Measurements from ENCODE around the gene MAD2L2.
A peak's percentile ranks its signal among the peaks of the same experiment; 100 is the strongest.

MAD2L2 gene

DNA sequence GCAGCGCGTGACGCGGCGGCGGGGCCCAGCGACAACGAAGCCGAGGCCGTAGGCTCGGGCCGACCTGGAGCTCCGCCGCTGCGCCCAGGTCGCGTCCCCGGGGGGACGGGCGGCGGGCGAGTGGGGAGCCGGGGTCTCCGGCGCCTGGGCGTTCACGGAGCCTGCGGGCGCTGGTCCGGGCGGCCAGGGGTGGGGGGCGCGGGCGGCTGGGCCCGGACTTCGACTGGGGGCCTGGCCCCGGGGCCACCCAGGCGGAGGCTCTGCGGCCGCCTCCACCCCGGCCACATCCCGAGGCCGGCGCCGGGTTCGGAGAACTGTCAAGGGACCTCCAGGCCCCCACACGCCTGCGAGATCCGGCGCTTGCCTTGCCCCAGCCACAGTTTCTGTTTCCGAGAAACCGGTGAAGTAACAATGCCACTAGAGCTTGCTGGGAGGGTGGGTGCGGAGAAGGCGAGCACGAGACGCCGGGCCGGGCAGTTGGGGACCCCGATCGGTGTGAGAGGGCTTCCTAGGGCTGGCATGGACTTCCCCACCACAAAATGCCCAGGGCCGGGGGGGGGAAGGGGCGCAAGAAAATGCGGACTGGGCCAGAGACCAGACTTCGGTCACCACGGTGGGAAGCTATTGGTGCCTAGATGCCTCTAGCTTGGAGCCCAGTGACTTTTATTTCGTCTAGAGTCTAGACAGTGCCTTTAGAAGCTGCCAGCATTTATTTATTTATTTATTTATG lies 16.4 kb downstream of the MAD2L2 start:
- peak overlapping the region; percentile 67 for H3K4me2 ChIP-seq (ENCODE audit: low read length)
- H3K9me2 ChIP-seq (replicated peaks; ENCODE audit: control insufficient read depth, low read length): no peaks in the 10 kb centered on the region
- H3K79me2 ChIP-seq (ENCODE audit: control insufficient read depth, low read length): no peaks in the 10 kb centered on the region
- peaks cover 8% of the 10 kb centered on the region for H3K4me1 ChIP-seq (ENCODE audit: control insufficient read depth, low read length)
- no peaks in the 10 kb centered on the region for H3K9me3 ChIP-seq (ENCODE audit: control insufficient read depth, insufficient read depth, low read length)
- H4K20me1 ChIP-seq (ENCODE audit: control insufficient read depth, insufficient read depth, low read depth, low read length): no peaks in the 10 kb centered on the region
- no peak for TF ChIP-seq EZH2phosphoT487 (IDR thresholded peaks at IDR 0.05; ENCODE audit: borderline replicate concordance, low read length)
- TF ChIP-seq, protein P1, sequence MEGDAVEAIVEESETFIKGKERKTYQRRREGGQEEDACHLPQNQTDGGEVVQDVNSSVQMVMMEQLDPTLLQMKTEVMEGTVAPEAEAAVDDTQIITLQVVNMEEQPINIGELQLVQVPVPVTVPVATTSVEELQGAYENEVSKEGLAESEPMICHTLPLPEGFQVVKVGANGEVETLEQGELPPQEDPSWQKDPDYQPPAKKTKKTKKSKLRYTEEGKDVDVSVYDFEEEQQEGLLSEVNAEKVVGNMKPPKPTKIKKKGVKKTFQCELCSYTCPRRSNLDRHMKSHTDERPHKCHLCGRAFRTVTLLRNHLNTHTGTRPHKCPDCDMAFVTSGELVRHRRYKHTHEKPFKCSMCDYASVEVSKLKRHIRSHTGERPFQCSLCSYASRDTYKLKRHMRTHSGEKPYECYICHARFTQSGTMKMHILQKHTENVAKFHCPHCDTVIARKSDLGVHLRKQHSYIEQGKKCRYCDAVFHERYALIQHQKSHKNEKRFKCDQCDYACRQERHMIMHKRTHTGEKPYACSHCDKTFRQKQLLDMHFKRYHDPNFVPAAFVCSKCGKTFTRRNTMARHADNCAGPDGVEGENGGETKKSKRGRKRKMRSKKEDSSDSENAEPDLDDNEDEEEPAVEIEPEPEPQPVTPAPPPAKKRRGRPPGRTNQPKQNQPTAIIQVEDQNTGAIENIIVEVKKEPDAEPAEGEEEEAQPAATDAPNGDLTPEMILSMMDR (IDR thresholded peaks at IDR 0.05; ENCODE audit: low read depth, low read length, poor library complexity, severe bottlenecking): no peak
- H3K36me3 ChIP-seq (ENCODE audit: control insufficient read depth, low read length): no peaks in the 10 kb centered on the region
- no peaks in the 10 kb centered on the region for H3F3A ChIP-seq (ENCODE audit: control insufficient read depth, insufficient read depth)
- no peak overlapping the region for H3K27ac ChIP-seq (ENCODE audit: low read depth, low read length)
- H3K27me3 ChIP-seq (ENCODE audit: control insufficient read depth, low read length): peaks cover 4% of the 10 kb centered on the region
- peak overlapping the region; percentile 67 for H3K4me3 ChIP-seq (ENCODE audit: low read length)

DNA sequence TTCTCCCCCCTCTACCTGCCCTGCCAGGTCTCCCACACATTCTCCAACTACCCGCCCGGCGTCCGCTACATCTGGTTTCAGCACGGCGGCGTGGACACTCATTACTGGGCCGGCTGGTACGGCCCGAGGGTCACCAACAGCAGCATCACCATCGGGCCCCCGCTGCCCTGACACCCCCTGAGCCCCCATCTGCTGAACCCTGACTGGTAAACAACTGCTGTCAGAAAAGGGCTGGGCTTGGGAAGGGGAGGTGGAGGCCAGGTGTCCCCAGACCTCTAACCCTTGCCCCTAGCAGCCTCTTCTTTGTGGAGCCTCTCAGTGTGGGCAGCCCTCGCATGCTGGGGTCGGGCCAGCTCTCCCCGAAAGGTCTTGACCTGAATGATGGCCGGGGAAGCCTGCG lies 19.8 kb downstream of the MAD2L2 start:
- no peaks in the 10 kb centered on the region for H4K20me1 ChIP-seq (ENCODE audit: control insufficient read depth, insufficient read depth, low read depth, low read length)
- peaks cover 4% of the 10 kb centered on the region; the same call in 1 of the 2 replicates for H3F3A ChIP-seq (ENCODE audit: control insufficient read depth, insufficient read depth)
- H3K27ac ChIP-seq (ENCODE audit: low read depth, low read length): no peak overlapping the region
- TF ChIP-seq, protein P1 (IDR thresholded peaks at IDR 0.05; ENCODE audit: low read depth, low read length, poor library complexity, severe bottlenecking): no peak
- no peak for TF ChIP-seq EZH2phosphoT487 (IDR thresholded peaks at IDR 0.05; ENCODE audit: borderline replicate concordance, low read length)
- peaks cover 8% of the 10 kb centered on the region for H3K4me1 ChIP-seq (ENCODE audit: control insufficient read depth, low read length)
- no peaks in the 10 kb centered on the region for H3K9me2 ChIP-seq (replicated peaks; ENCODE audit: control insufficient read depth, low read length)
- peaks cover 4% of the 10 kb centered on the region for H3K27me3 ChIP-seq (ENCODE audit: control insufficient read depth, low read length)
- H3K4me3 ChIP-seq (ENCODE audit: low read length): no peak overlapping the region
- H3K4me2 ChIP-seq (ENCODE audit: low read length): no peak overlapping the region
- no peaks in the 10 kb centered on the region; the same call in 1 of the 2 replicates for H3K36me3 ChIP-seq (ENCODE audit: control insufficient read depth, low read length)
- no peaks in the 10 kb centered on the region for H3K79me2 ChIP-seq (ENCODE audit: control insufficient read depth, low read length)
- H3K9me3 ChIP-seq (ENCODE audit: control insufficient read depth, insufficient read depth, low read length): no peaks in the 10 kb centered on the region

DNA sequence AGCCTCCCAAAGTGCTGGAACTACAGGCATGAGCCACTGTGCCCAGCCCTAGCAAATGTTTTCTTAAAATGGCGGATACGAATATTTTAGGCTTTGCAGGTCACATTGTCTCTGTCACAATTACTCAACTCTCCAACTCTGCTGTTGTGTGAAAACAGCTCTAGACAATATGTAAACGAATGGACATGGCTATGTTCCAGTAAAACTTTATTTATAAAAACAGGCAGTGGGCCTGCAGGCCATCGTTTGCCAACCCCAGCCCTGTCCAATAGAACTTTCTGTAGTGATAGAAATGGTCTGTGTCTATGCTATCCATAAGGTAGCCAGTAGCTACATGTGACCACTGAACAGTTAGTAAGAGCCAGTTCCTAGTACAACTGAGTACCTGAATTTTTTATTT lies 21.2 kb downstream of the MAD2L2 start:
- no peaks in the 10 kb centered on the region for H3K9me2 ChIP-seq (replicated peaks; ENCODE audit: control insufficient read depth, low read length)
- H3K27ac ChIP-seq (ENCODE audit: low read depth, low read length): no peak overlapping the region
- H3K79me2 ChIP-seq (ENCODE audit: control insufficient read depth, low read length): no peaks in the 10 kb centered on the region
- H3K36me3 ChIP-seq (ENCODE audit: control insufficient read depth, low read length): no peaks in the 10 kb centered on the region; the same call in 1 of the 2 replicates
- H3F3A ChIP-seq (ENCODE audit: control insufficient read depth, insufficient read depth): peaks cover 4% of the 10 kb centered on the region; the same call in 1 of the 2 replicates
- H3K4me3 ChIP-seq (ENCODE audit: low read length): no peak overlapping the region
- H3K9me3 ChIP-seq (ENCODE audit: control insufficient read depth, insufficient read depth, low read length): no peaks in the 10 kb centered on the region
- TF ChIP-seq, protein P1 (IDR thresholded peaks at IDR 0.05; ENCODE audit: low read depth, low read length, poor library complexity, severe bottlenecking): no peak
- TF ChIP-seq EZH2phosphoT487 (IDR thresholded peaks at IDR 0.05; ENCODE audit: borderline replicate concordance, low read length): no peak
- H3K27me3 ChIP-seq (ENCODE audit: control insufficient read depth, low read length): peaks cover 4% of the 10 kb centered on the region
- peaks cover 14% of the 10 kb centered on the region for H3K4me1 ChIP-seq (ENCODE audit: control insufficient read depth, low read length)
- no peak overlapping the region for H3K4me2 ChIP-seq (ENCODE audit: low read length)
- H4K20me1 ChIP-seq (ENCODE audit: control insufficient read depth, insufficient read depth, low read depth, low read length): no peaks in the 10 kb centered on the region

All from DOHH2 (cell line).